PC-9 (cell line): ENCODE data around the gene ATF6.

Source experiments
- EZH2 ChIP-seq: fragments of 200-600 bp; sonication (generic); IDR thresholded peaks from 2 replicates; pipeline ENCODE4 v1.8.0; 2017; ENCODE audit warnings: antibody characterized with exemption, low read depth
- TF ChIP-seq, protein P1 (sequence below): fragments of 200-600 bp; sonication (generic); conservative IDR thresholded peaks from 2 replicates; pipeline ENCODE4 v1.6.1; 2017; ENCODE audit warnings: mixed run types, antibody characterized with exemption, mild to moderate bottlenecking, moderate library complexity

DNA sequence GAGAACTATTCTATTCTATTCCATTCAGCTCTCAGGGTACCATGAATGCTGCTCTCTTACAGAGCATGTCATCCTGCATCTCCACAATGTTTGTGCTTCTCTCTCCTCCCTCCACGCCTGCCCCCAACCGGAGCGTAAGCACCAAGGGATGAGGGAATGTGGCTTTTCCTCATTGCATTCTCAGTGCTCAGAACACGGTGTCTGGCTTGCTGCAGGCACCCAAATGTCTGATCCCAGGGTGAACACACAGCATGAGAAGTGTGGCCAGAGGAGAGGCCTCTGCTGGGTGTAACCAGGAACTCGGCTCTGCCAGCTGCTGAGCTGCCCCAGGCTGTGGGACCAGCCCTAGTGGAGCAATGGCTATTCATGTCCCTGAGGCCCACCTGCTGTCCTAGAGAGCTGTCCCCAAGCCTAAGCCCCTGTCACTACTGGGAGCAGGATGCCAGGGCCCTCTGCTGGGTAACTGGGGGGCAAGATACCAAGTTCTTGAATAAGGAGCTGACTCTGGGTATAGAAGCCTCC lies 219.2 kb downstream of the ATF6 start:
- TF ChIP-seq, protein P1, sequence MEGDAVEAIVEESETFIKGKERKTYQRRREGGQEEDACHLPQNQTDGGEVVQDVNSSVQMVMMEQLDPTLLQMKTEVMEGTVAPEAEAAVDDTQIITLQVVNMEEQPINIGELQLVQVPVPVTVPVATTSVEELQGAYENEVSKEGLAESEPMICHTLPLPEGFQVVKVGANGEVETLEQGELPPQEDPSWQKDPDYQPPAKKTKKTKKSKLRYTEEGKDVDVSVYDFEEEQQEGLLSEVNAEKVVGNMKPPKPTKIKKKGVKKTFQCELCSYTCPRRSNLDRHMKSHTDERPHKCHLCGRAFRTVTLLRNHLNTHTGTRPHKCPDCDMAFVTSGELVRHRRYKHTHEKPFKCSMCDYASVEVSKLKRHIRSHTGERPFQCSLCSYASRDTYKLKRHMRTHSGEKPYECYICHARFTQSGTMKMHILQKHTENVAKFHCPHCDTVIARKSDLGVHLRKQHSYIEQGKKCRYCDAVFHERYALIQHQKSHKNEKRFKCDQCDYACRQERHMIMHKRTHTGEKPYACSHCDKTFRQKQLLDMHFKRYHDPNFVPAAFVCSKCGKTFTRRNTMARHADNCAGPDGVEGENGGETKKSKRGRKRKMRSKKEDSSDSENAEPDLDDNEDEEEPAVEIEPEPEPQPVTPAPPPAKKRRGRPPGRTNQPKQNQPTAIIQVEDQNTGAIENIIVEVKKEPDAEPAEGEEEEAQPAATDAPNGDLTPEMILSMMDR: no peak
- no peak for TF ChIP-seq EZH2
